ENCODE results near the gene TRPV3. TPM values are rescaled to one million over a fixed set of nuclear protein-coding genes. Genes with fewer than 3 reads are reported as not detected.
A peak's percentile ranks its signal among the peaks of the same experiment; 100 is the strongest.

The TRPV3 gene
- total RNA-seq, 2 experiments from 2014 or later, result 0.25 to 0.56 TPM

DNA sequence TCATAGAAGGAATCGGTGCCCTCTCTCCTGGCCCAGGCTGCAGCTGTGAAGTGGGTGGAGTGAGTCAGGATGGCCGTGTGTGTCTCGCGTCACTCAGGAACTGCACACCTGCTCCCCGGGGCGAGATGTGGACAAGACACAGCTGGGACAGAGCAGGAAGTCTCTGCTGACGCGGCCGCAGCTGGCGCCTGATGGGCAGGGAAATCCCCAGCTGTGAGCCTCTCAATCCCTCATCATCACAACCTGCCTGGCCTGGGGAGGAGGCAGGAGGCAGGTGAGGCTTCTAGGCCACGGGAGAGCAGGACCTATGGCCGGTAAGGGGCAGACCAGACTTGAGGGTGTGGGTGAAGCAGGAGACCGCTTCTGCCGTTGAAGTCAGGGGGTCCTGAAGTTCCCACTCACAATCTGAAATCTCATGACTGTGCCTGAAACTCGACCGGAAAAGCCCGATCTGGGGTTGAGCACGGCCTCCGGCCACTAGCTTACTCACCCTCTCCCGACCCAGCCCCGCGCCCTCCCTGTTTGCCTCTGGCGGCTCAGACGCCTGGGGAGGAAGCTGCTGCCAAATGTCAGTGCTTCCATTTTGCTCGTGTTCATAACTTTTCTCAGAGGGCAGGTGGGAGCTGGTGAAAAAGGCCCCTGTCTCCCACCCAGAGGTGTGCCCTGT lies 1.1 kb upstream of the TRPV3 start:
- Mint-ChIP-seq H3K4me3 (no peak overlapping the region), H3K27ac (peak overlapping the region; percentile 76), H3K9me3 (no peaks in the 10 kb centered on the region), H3K27me3 (no peaks in the 10 kb centered on the region), H3K36me3 (ENCODE audit: low read depth) (no peaks in the 10 kb centered on the region), H3K4me1 (ENCODE audit: low read depth) (peaks cover 6% of the 10 kb centered on the region)
- POLR2A ChIA-PET, result no interaction called here
- Histone ChIP-seq H3K36me3 (ENCODE audit: insufficient read depth, low read length) (no peaks in the 10 kb centered on the region), H3K27ac (ENCODE audit: low read depth in 1 of 2, low read length in 2 of 2) (no peak overlapping the region), H3K4me3 (ENCODE audit: low read length) (no peak overlapping the region), H3K4me1 (ENCODE audit: insufficient read depth, low read length) (peaks cover 19% of the 10 kb centered on the region), H3K27me3 (ENCODE audit: control insufficient read depth in 1 of 2, insufficient read depth in 2 of 2, low read length in 2 of 2) (no peaks in the 10 kb centered on the region), H3K9me3 (ENCODE audit: control insufficient read depth in 1 of 2, insufficient read depth in 1 of 2, low read length in 2 of 2) (no peaks in the 10 kb centered on the region)
- CTCF ChIA-PET, result no interaction called here
- intact Hi-C loops (cut with DNase I, micrococcal nuclease), result no loop called here
- DNase-seq (peak in 13 of 14 experiments; percentile 3 to 81 (median 28)), ATAC-seq (ENCODE audit: poor library complexity) (peak; percentile 83)
- TF ChIP-seq, protein P1, sequence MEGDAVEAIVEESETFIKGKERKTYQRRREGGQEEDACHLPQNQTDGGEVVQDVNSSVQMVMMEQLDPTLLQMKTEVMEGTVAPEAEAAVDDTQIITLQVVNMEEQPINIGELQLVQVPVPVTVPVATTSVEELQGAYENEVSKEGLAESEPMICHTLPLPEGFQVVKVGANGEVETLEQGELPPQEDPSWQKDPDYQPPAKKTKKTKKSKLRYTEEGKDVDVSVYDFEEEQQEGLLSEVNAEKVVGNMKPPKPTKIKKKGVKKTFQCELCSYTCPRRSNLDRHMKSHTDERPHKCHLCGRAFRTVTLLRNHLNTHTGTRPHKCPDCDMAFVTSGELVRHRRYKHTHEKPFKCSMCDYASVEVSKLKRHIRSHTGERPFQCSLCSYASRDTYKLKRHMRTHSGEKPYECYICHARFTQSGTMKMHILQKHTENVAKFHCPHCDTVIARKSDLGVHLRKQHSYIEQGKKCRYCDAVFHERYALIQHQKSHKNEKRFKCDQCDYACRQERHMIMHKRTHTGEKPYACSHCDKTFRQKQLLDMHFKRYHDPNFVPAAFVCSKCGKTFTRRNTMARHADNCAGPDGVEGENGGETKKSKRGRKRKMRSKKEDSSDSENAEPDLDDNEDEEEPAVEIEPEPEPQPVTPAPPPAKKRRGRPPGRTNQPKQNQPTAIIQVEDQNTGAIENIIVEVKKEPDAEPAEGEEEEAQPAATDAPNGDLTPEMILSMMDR (IDR thresholded peaks at IDR 0.05), result no peak

DNA sequence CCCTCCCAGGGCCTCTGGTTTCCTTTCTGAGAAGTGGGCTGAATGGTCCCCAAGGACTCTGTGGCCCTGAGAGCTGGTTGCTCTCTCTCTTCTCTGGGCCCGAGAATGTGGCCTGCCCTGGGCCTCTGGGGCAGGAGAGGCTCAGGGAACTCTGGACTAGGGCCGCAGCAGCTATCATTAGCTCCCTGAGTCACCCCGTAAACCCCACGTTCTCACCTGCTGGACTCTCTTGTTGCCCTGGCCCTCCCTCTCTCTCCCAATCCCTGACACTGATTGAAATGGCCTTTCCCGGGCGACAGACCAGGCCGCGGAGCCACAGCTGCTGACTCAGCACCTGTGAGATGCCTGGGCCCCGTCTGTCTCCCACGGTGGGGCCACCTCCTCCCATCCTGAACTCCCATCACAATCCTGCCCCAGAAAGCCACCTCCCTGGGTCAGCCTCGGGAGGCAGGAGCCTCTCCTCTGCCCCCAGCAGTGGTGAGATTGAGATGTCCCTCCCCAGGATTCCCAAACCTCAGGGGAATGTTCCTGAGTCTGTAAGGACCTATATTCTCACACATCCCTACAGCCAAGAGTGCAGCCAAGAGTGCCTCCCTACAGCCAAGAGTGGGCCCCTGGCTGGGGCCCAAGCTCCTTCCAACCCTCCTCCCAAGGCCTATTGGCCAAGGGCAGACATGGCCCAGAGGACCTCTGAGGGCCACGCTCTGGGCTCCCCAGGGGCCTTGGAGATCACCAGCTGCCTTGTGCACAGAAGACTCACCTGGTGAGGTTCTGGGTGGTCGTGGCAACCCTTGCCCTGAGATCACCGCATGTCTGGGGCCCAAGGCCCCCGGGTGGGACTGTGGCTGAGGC lies 470 bp downstream of the TRPV3 start:
- H3K36me3 ChIP-seq (ENCODE audit: insufficient read depth, low read length), result no peaks in the 10 kb centered on the region
- Mint-ChIP-seq H3K4me3 (no peak overlapping the region), H3K27ac (no peak overlapping the region), H3K9me3 (no peaks in the 10 kb centered on the region), H3K27me3 (peaks cover 8% of the 10 kb centered on the region), H3K36me3 (ENCODE audit: low read depth) (no peaks in the 10 kb centered on the region), H3K4me1 (ENCODE audit: low read depth) (peaks cover 6% of the 10 kb centered on the region)
- CTCF ChIA-PET, result no interaction called here
- no peak overlapping the region for H3K4me3 ChIP-seq (ENCODE audit: low read length)
- peaks cover 19% of the 10 kb centered on the region for H3K4me1 ChIP-seq (ENCODE audit: insufficient read depth, low read length)
- intact Hi-C loops (cut with DNase I, micrococcal nuclease), result no loop called here
- ATAC-seq (ENCODE audit: poor library complexity) (no peak), DNase-seq (no peak)
- H3K9me3 ChIP-seq (ENCODE audit: control insufficient read depth in 1 of 2, insufficient read depth in 1 of 2, low read length in 2 of 2), result no peaks in the 10 kb centered on the region
- POLR2A ChIA-PET, result no interaction called here
- no peaks in the 10 kb centered on the region for H3K27me3 ChIP-seq (ENCODE audit: control insufficient read depth in 1 of 2, insufficient read depth in 2 of 2, low read length in 2 of 2)
- TF ChIP-seq, protein P1 (IDR thresholded peaks at IDR 0.05), result no peak
- no peak overlapping the region for H3K27ac ChIP-seq (ENCODE audit: low read depth in 1 of 2, low read length in 2 of 2)

DNA sequence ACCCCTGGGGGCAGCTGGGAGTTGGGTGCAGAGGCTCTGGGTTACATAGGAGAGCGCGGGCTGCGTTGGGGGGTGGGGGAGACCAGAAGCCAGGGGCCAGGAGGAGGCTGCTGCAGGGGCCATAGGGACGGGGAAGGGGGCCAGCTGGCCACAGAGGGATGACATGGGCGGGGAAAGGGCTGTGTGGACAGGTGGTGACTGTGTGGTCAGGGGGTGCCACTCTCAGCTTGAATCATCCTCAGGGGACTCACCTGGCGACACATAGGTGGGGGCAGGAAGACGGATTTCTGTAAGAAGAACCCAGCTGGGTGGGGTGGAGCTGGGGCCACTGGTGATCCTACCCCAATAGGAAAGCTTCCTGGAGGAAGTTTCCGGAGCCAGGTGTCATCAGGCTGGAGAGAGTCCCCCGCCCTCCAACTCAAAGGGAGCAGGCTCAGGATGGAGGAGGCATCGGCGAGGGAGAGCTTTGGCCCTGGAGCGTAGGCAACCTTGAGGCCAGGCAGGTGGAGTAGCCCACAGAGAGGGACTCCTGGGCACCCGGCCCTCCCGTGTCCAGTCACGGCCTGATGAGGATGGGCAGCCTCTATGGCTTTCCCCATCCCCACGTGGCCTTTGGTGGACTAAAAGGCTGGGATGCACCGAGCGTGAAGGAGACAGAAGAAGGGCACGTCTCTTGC lies 1.2 kb downstream of the TRPV3 start:
- Mint-ChIP-seq H3K27ac (no peak overlapping the region), H3K36me3 (ENCODE audit: low read depth) (no peaks in the 10 kb centered on the region), H3K27me3 (peaks cover 8% of the 10 kb centered on the region), H3K9me3 (no peaks in the 10 kb centered on the region), H3K4me3 (no peak overlapping the region), H3K4me1 (ENCODE audit: low read depth) (peaks cover 6% of the 10 kb centered on the region)
- ATAC-seq (ENCODE audit: poor library complexity) (no peak), DNase-seq (no peak)
- Histone ChIP-seq H3K4me3 (ENCODE audit: low read length) (no peak overlapping the region), H3K9me3 (ENCODE audit: control insufficient read depth in 1 of 2, insufficient read depth in 1 of 2, low read length in 2 of 2) (no peaks in the 10 kb centered on the region), H3K27me3 (ENCODE audit: control insufficient read depth in 1 of 2, insufficient read depth in 2 of 2, low read length in 2 of 2) (no peaks in the 10 kb centered on the region), H3K4me1 (ENCODE audit: insufficient read depth, low read length) (peaks cover 19% of the 10 kb centered on the region), H3K27ac (ENCODE audit: low read depth in 1 of 2, low read length in 2 of 2) (no peak overlapping the region), H3K36me3 (ENCODE audit: insufficient read depth, low read length) (no peaks in the 10 kb centered on the region)
- intact Hi-C loops (cut with DNase I, micrococcal nuclease), result no loop called here
- POLR2A ChIA-PET, result no interaction called here
- TF ChIP-seq, protein P1 (IDR thresholded peaks at IDR 0.05), result no peak
- CTCF ChIA-PET, result no interaction called here
